GM12892 (cell line): Measurements from ENCODE around the gene MAN2A1.

ENCODE experiments used
- POLR2A ChIP-seq: IDR thresholded peaks from 2 replicates; pipeline ENCODE4 v1.6.1; 2011; ENCODE audit warnings: low read depth, low read length, control low read depth
- TAF1 ChIP-seq: IDR thresholded peaks from 2 replicates; pipeline ENCODE4 v1.6.1; 2011; ENCODE audit warnings: low read depth, mild to moderate bottlenecking, control low read depth, low read length, borderline replicate concordance

DNA sequence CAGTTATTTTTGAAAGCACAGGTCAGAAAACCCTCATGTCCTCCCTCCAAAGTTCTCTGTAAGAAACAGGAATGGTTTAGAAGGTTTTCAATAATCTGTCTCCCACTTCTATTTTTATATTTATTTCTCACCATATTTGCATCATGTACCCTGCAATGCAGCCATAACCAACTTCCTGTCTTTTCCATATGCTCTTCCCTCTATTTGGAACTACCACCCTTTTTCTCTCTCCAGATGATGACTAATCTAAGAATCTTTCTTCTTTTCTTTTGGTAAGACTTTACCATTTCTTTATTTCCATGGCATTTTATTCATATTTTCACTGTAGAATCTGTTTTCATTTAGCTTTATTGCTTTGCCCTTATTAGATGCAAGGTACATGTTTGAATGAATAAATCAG, 33.9 kb downstream of the MAN2A1 start:
- TF ChIP-seq POLR2A (no peak), TAF1 (no peak)
